A673 (cell line): ENCODE measurements around the gene FOXRED1.

Experiments used
- EZH2 ChIP-seq: fragments of 200-600 bp; sonication (generic); IDR thresholded peaks from 2 replicates; pipeline ENCODE4 v1.6.1; 2017; ENCODE audit warnings: borderline replicate concordance, low read depth, mild to moderate bottlenecking, mixed read lengths, antibody characterized with exemption, low read length; ENCODE audit not compliant: poor library complexity, severe bottlenecking
- TF ChIP-seq, protein P1 (sequence below): fragments of 300-800, 200-600 bp; sonication (generic); conservative IDR thresholded peaks from 2 replicates; pipeline ENCODE4 v1.5.1; 2017; ENCODE audit warnings: low read depth, mild to moderate bottlenecking, antibody characterized with exemption, low read length, moderate library complexity, mixed read lengths

DNA sequence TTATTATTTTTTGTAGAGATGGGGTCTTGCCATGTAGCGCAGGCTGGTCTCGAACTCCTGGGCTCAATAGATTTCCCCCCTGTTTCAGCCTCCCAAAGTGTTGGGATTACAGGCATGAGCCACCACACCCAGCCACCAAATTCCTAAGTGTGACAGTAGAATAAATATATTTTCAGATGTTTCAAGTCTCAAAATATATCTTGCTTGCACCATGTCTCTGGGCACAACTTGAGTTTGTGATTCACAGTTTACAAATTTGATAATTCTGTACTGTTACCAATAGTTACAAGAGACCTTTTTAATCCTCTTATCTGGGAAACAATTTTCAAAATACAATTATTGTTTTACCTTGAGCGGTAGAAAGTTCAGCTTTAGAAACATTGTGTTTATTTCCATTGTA lies 54.0 kb downstream of the FOXRED1 start:
- TF ChIP-seq, protein P1, sequence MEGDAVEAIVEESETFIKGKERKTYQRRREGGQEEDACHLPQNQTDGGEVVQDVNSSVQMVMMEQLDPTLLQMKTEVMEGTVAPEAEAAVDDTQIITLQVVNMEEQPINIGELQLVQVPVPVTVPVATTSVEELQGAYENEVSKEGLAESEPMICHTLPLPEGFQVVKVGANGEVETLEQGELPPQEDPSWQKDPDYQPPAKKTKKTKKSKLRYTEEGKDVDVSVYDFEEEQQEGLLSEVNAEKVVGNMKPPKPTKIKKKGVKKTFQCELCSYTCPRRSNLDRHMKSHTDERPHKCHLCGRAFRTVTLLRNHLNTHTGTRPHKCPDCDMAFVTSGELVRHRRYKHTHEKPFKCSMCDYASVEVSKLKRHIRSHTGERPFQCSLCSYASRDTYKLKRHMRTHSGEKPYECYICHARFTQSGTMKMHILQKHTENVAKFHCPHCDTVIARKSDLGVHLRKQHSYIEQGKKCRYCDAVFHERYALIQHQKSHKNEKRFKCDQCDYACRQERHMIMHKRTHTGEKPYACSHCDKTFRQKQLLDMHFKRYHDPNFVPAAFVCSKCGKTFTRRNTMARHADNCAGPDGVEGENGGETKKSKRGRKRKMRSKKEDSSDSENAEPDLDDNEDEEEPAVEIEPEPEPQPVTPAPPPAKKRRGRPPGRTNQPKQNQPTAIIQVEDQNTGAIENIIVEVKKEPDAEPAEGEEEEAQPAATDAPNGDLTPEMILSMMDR: no peak
- TF ChIP-seq EZH2: no peak
